DOHH2 (cell line): ENCODE data around the gene FAM83C.

Source experiments
- H3F3A ChIP-seq: fragments of 200-600 bp; sonication (generic), shearing (Covaris generic); 2 replicates; pipeline ENCODE4 v1.6.0; 2016; ENCODE audit warnings: antibody characterized with exemption, mild to moderate bottlenecking; ENCODE audit not compliant: control insufficient read depth, insufficient read depth
- H3K27ac ChIP-seq: fragments of 200-600 bp; sonication (generic); 2 replicates; pipeline ENCODE4 v1.5.1; 2014; ENCODE audit warnings: low read depth, mild to moderate bottlenecking, low read length, moderate library complexity
- H3K27me3 ChIP-seq: fragments of 200-600 bp; sonication (generic); 2 replicates; pipeline ENCODE4 v1.6.1; 2014; ENCODE audit warnings: mild to moderate bottlenecking, low read length, mixed read lengths; ENCODE audit not compliant: control insufficient read depth
- H3K36me3 ChIP-seq: fragments of 200-600 bp; sonication (generic); 2 replicates; pipeline ENCODE4 v1.6.1; 2014; ENCODE audit warnings: mild to moderate bottlenecking, low read length, moderate library complexity, mixed read lengths; ENCODE audit not compliant: control insufficient read depth
- H3K4me1 ChIP-seq: fragments of 200-600 bp; sonication (generic); 2 replicates; pipeline ENCODE4 v1.6.1; 2014; ENCODE audit warnings: mild to moderate bottlenecking, low read length, mixed read lengths; ENCODE audit not compliant: control insufficient read depth
- H3K4me2 ChIP-seq: fragments of 200-600 bp; sonication (generic); 2 replicates; pipeline ENCODE4 v1.6.0; 2014; ENCODE audit warnings: mild to moderate bottlenecking, low read length, moderate library complexity
- H3K4me3 ChIP-seq: fragments of 200-600 bp; sonication (generic); 2 replicates; pipeline ENCODE4 v1.5.1; 2014; ENCODE audit warnings: mild to moderate bottlenecking, low read length, mixed read lengths
- H3K79me2 ChIP-seq: fragments of 200-600 bp; sonication (generic); 2 replicates; pipeline ENCODE4 v1.6.1; 2014; ENCODE audit warnings: mild to moderate bottlenecking, low read length, mixed read lengths; ENCODE audit not compliant: control insufficient read depth
- H3K9me2 ChIP-seq: fragments of 200-600 bp; sonication (generic); replicated peaks from 2 replicates; pipeline ENCODE4 v1.6.1; 2014; ENCODE audit warnings: mild to moderate bottlenecking, low read length, mixed read lengths; ENCODE audit not compliant: control insufficient read depth
- H3K9me3 ChIP-seq: fragments of 200-600 bp; sonication (generic); 2 replicates; pipeline ENCODE4 v1.6.1; 2014; ENCODE audit warnings: antibody characterized with exemption, low read length, mixed read lengths; ENCODE audit not compliant: control insufficient read depth, insufficient read depth
- H4K20me1 ChIP-seq: fragments of 200-600 bp; sonication (generic); 2 replicates; pipeline ENCODE4 v1.6.0; 2014; ENCODE audit warnings: low read depth, mild to moderate bottlenecking, antibody characterized with exemption, low read length, moderate library complexity; ENCODE audit not compliant: control insufficient read depth, insufficient read depth
- EZH2phosphoT487 ChIP-seq: fragments of 200-600 bp; sonication (generic); IDR thresholded peaks from 2 replicates; pipeline ENCODE4 v1.6.1; 2017; ENCODE audit warnings: borderline replicate concordance, mild to moderate bottlenecking, antibody characterized with exemption, low read length, moderate library complexity, mixed read lengths
- TF ChIP-seq, protein P1 (sequence below): fragments of 200-600 bp; sonication (generic); IDR thresholded peaks from one replicate; pipeline ENCODE4 v1.5.1; 2014; ENCODE audit warnings: antibody characterized with exemption, mild to moderate bottlenecking, low read depth, low read length; ENCODE audit not compliant: poor library complexity, severe bottlenecking

Gene FAM83C

DNA sequence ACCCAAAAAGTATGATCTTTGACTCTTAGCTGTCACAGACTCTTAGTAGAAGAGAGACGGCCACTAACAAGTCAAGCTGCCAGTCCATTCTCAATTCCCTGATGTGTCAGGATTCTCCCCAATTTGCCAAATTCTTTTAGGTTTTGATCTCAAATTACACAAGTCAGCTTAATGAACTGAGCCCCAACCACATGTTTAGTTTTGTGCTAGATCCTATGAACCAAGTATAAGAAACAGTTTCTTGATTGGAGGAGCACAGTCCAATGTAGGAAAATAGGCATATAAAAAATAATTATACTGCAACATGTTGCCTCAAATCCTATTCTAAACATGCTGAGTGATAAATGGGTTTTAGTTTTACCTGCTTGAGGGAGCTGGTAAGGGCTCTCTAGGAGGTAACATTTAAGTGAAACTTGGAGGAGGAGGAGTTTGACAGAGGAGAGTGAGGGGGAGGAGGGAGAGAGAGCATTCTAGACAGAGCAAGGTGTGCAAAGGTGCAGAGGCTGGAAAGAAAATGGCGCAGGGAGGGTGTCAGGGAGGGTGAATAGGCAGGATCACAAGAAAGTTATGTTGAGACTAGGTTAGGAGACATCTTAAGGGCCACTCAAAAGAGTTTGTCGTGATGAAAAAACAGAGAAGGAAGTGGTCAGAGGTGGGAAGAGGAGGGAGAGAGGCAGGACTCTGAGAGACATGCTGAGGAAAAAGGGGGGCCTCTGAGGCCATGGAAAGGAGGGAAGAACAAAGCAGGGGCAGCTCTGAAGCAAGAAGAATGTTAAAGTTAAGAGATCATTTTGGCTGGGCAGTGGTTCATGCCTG lies 22.8 kb upstream of the FAM83C start:
- Histone ChIP-seq H3K4me2 (no peak overlapping the region), H3K27me3 (no peaks in the 10 kb centered on the region), H3K27ac (no peak overlapping the region), H4K20me1 (no peaks in the 10 kb centered on the region), H3F3A (no peaks in the 10 kb centered on the region), H3K4me1 (no peaks in the 10 kb centered on the region), H3K9me2 (no peaks in the 10 kb centered on the region), H3K36me3 (peaks cover 12% of the 10 kb centered on the region), H3K4me3 (no peak overlapping the region), H3K9me3 (no peaks in the 10 kb centered on the region), H3K79me2 (no peaks in the 10 kb centered on the region)
- TF ChIP-seq, protein P1, sequence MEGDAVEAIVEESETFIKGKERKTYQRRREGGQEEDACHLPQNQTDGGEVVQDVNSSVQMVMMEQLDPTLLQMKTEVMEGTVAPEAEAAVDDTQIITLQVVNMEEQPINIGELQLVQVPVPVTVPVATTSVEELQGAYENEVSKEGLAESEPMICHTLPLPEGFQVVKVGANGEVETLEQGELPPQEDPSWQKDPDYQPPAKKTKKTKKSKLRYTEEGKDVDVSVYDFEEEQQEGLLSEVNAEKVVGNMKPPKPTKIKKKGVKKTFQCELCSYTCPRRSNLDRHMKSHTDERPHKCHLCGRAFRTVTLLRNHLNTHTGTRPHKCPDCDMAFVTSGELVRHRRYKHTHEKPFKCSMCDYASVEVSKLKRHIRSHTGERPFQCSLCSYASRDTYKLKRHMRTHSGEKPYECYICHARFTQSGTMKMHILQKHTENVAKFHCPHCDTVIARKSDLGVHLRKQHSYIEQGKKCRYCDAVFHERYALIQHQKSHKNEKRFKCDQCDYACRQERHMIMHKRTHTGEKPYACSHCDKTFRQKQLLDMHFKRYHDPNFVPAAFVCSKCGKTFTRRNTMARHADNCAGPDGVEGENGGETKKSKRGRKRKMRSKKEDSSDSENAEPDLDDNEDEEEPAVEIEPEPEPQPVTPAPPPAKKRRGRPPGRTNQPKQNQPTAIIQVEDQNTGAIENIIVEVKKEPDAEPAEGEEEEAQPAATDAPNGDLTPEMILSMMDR = no peak
- no peak for TF ChIP-seq EZH2phosphoT487

- Histone ChIP-seq H4K20me1 (no peaks in the 10 kb centered on the region), H3K4me1 (no peaks in the 10 kb centered on the region), H3K27me3 (no peaks in the 10 kb centered on the region), H3K79me2 (no peaks in the 10 kb centered on the region), H3K27ac (no peak overlapping the region), H3K9me2 (no peaks in the 10 kb centered on the region), H3K4me2 (no peak overlapping the region), H3F3A (no peaks in the 10 kb centered on the region), H3K4me3 (no peak overlapping the region), H3K9me3 (no peaks in the 10 kb centered on the region), H3K36me3 (peaks cover 12% of the 10 kb centered on the region)
- TF ChIP-seq, protein P1 = no peak
- TF ChIP-seq EZH2phosphoT487 = no peak
Measured at GRCh38 chr20:35312318-35312717, 20.1 kb upstream of the FAM83C start.

DNA sequence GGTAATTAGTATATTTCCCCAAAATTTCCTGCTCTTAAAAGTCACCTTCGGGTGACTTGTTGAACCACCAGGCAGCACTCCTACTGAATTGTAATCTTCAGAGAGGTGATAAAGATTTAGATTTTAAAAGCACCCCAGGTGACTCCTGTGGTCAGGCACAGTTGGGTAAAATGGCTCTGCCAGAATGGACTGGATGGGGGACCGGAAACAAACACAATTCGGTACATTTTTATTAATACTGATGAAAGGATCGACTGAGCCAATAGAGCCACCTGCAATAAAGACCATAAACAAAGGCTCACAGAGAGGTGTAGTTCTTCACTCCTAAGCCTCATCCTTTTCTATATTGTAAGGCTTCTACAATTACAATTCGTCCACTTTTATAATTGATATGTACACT lies 19.6 kb upstream of the FAM83C start:
- Histone ChIP-seq H3K27me3 (no peaks in the 10 kb centered on the region), H3K9me2 (no peaks in the 10 kb centered on the region), H3K36me3 (peaks cover 12% of the 10 kb centered on the region), H3K27ac (no peak overlapping the region), H3K9me3 (no peaks in the 10 kb centered on the region), H3K4me1 (no peaks in the 10 kb centered on the region), H3K4me3 (no peak overlapping the region), H4K20me1 (no peaks in the 10 kb centered on the region), H3F3A (no peaks in the 10 kb centered on the region), H3K79me2 (no peaks in the 10 kb centered on the region), H3K4me2 (no peak overlapping the region)
- TF ChIP-seq, protein P1 = no peak
- no peak for TF ChIP-seq EZH2phosphoT487
